Measurements from ENCODE around the gene RIPPLY3.

RIPPLY3 gene

GRCh38 chr21:37061926-37062592 is 55.6 kb downstream of the RIPPLY3 start:
- Histone ChIP-seq H3K4ac (ENCODE audit: low read depth, low read length) (no peak overlapping the region), H3K4me1 (ENCODE audit: control insufficient read depth, low read depth, low read length) (no peaks in the 10 kb centered on the region), H3K23ac (ENCODE audit: low read length) (no peak overlapping the region), H3K9ac (ENCODE audit: low read length) (no peak overlapping the region), H3K79me2 (ENCODE audit: control insufficient read depth, insufficient read depth, low read length) (no peaks in the 10 kb centered on the region), H3K79me1 (ENCODE audit: low read length) (no peaks in the 10 kb centered on the region), H2BK5ac (ENCODE audit: low read length) (no peak overlapping the region), H3K36me3 (ENCODE audit: control insufficient read depth, insufficient read depth, low read length) (no peaks in the 10 kb centered on the region), H2BK15ac (replicated peaks; ENCODE audit: low read depth) (no peak overlapping the region), H2AK5ac (ENCODE audit: low read length) (no peak overlapping the region), H3K4me2 (ENCODE audit: low read length) (no peak overlapping the region), H3K4me3 (ENCODE audit: low read length) (no peak overlapping the region), H3K18ac (ENCODE audit: low read length) (no peak overlapping the region), H3K27me3 (ENCODE audit: insufficient read depth, low read length, poor library complexity) (no peaks in the 10 kb centered on the region), H4K5ac (ENCODE audit: low read length) (no peak overlapping the region), H2BK120ac (ENCODE audit: low read depth, low read length) (no peak overlapping the region), H4K8ac (ENCODE audit: low read depth, low read length) (no peak overlapping the region), H3K27ac (ENCODE audit: low read depth, low read length) (no peak overlapping the region), H3K56ac (ENCODE audit: low read length) (no peak overlapping the region)
- WGBS (ENCODE audit: extremely low coverage, insufficient coverage, low lambda C conversion rate), result no CpG with 5 or more reads among the region's 7 CpGs
- no peak for DNase-seq

GRCh38 chr21:37062593-37062935 is 56.1 kb downstream of the RIPPLY3 start:
- Histone ChIP-seq H3K56ac (ENCODE audit: low read length) (no peak overlapping the region), H3K27me3 (ENCODE audit: insufficient read depth, low read length, poor library complexity) (no peaks in the 10 kb centered on the region), H2BK15ac (replicated peaks; ENCODE audit: low read depth) (no peak overlapping the region), H3K23ac (ENCODE audit: low read length) (no peak overlapping the region), H3K9ac (ENCODE audit: low read length) (no peak overlapping the region), H3K4me3 (ENCODE audit: low read length) (no peak overlapping the region), H3K79me2 (ENCODE audit: control insufficient read depth, insufficient read depth, low read length) (no peaks in the 10 kb centered on the region), H3K27ac (ENCODE audit: low read depth, low read length) (no peak overlapping the region), H3K18ac (ENCODE audit: low read length) (no peak overlapping the region), H4K8ac (ENCODE audit: low read depth, low read length) (no peak overlapping the region), H3K4me1 (ENCODE audit: control insufficient read depth, low read depth, low read length) (no peaks in the 10 kb centered on the region), H4K5ac (ENCODE audit: low read length) (no peak overlapping the region), H2BK120ac (ENCODE audit: low read depth, low read length) (no peak overlapping the region), H2BK5ac (ENCODE audit: low read length) (no peak overlapping the region), H3K79me1 (ENCODE audit: low read length) (no peaks in the 10 kb centered on the region), H3K36me3 (ENCODE audit: control insufficient read depth, insufficient read depth, low read length) (no peaks in the 10 kb centered on the region), H3K4ac (ENCODE audit: low read depth, low read length) (no peak overlapping the region), H3K4me2 (ENCODE audit: low read length) (no peak overlapping the region), H2AK5ac (ENCODE audit: low read length) (no peak overlapping the region)
- no CpG with 5 or more reads among the region's 6 CpGs for WGBS (ENCODE audit: extremely low coverage, insufficient coverage, low lambda C conversion rate)
- DNase-seq, result no peak

- DNase-seq, result no peak
- Histone ChIP-seq H2BK120ac (ENCODE audit: low read depth, low read length) (no peak overlapping the region), H3K23ac (ENCODE audit: low read length) (no peak overlapping the region), H3K79me2 (ENCODE audit: control insufficient read depth, insufficient read depth, low read length) (no peaks in the 10 kb centered on the region), H4K8ac (ENCODE audit: low read depth, low read length) (no peak overlapping the region), H3K4me2 (ENCODE audit: low read length) (no peak overlapping the region), H3K4me3 (ENCODE audit: low read length) (no peak overlapping the region), H3K56ac (ENCODE audit: low read length) (no peak overlapping the region), H3K18ac (ENCODE audit: low read length) (no peak overlapping the region), H4K5ac (ENCODE audit: low read length) (no peak overlapping the region), H3K36me3 (ENCODE audit: control insufficient read depth, insufficient read depth, low read length) (no peaks in the 10 kb centered on the region), H3K27ac (ENCODE audit: low read depth, low read length) (no peak overlapping the region), H3K27me3 (ENCODE audit: insufficient read depth, low read length, poor library complexity) (no peaks in the 10 kb centered on the region), H3K4me1 (ENCODE audit: control insufficient read depth, low read depth, low read length) (no peaks in the 10 kb centered on the region), H2BK5ac (ENCODE audit: low read length) (no peak overlapping the region), H3K4ac (ENCODE audit: low read depth, low read length) (no peak overlapping the region), H2BK15ac (replicated peaks; ENCODE audit: low read depth) (no peak overlapping the region), H3K79me1 (ENCODE audit: low read length) (no peaks in the 10 kb centered on the region), H3K9ac (ENCODE audit: low read length) (no peak overlapping the region), H2AK5ac (ENCODE audit: low read length) (no peak overlapping the region)
- no CpG with 5 or more reads among the region's 1 CpG for WGBS (ENCODE audit: extremely low coverage, insufficient coverage, low lambda C conversion rate)
Measured at GRCh38 chr21:37063433-37063832, 56.9 kb downstream of the RIPPLY3 start.

- Histone ChIP-seq H3K79me2 (ENCODE audit: control insufficient read depth, insufficient read depth, low read length) (no peaks in the 10 kb centered on the region), H3K27ac (ENCODE audit: low read depth, low read length) (no peak overlapping the region)
Measured at GRCh38 chr21:37064841-37065240, 58.3 kb downstream of the RIPPLY3 start.

GRCh38 chr21:37065561-37066177 is 59.2 kb downstream of the RIPPLY3 start:
- no peak overlapping the region for H3K4me2 ChIP-seq (ENCODE audit: low read length)
- H2BK5ac ChIP-seq (ENCODE audit: low read length), result no peak overlapping the region
- no CpG with 5 or more reads among the region's 9 CpGs for WGBS (ENCODE audit: extremely low coverage, insufficient coverage, low lambda C conversion rate)
- no peaks in the 10 kb centered on the region for H3K4me1 ChIP-seq (ENCODE audit: control insufficient read depth, low read depth, low read length)
- H2BK15ac ChIP-seq (replicated peaks; ENCODE audit: low read depth), result no peak overlapping the region
- H3K9ac ChIP-seq (ENCODE audit: low read length), result no peak overlapping the region
- H3K27ac ChIP-seq (ENCODE audit: low read depth, low read length), result no peak overlapping the region
- no peak overlapping the region for H3K56ac ChIP-seq (ENCODE audit: low read length)
- no peak overlapping the region for H3K23ac ChIP-seq (ENCODE audit: low read length)
- H2AK5ac ChIP-seq (ENCODE audit: low read length), result no peak overlapping the region
- H3K36me3 ChIP-seq (ENCODE audit: control insufficient read depth, insufficient read depth, low read length), result no peaks in the 10 kb centered on the region
- no peak for DNase-seq
- H2BK120ac ChIP-seq (ENCODE audit: low read depth, low read length), result no peak overlapping the region
- H3K79me1 ChIP-seq (ENCODE audit: low read length), result no peaks in the 10 kb centered on the region
- H3K27me3 ChIP-seq (ENCODE audit: insufficient read depth, low read length, poor library complexity), result no peaks in the 10 kb centered on the region
- no peak overlapping the region for H3K4ac ChIP-seq (ENCODE audit: low read depth, low read length)
- H3K4me3 ChIP-seq (ENCODE audit: low read length), result no peak overlapping the region
- H3K18ac ChIP-seq (ENCODE audit: low read length), result no peak overlapping the region
- H4K8ac ChIP-seq (ENCODE audit: low read depth, low read length), result no peak overlapping the region
- H3K79me2 ChIP-seq (ENCODE audit: control insufficient read depth, insufficient read depth, low read length), result no peaks in the 10 kb centered on the region
- no peak overlapping the region for H4K5ac ChIP-seq (ENCODE audit: low read length)

More at GRCh38 chr21:37064841-37065240, 58.3 kb downstream of the RIPPLY3 start:
- Histone ChIP-seq H2BK5ac (ENCODE audit: low read length) (no peak overlapping the region), H3K27me3 (ENCODE audit: insufficient read depth, low read length, poor library complexity) (no peaks in the 10 kb centered on the region), H3K4me3 (ENCODE audit: low read length) (no peak overlapping the region), H3K4me1 (ENCODE audit: control insufficient read depth, low read depth, low read length) (no peaks in the 10 kb centered on the region), H3K36me3 (ENCODE audit: control insufficient read depth, insufficient read depth, low read length) (no peaks in the 10 kb centered on the region), H4K8ac (ENCODE audit: low read depth, low read length) (no peak overlapping the region), H3K18ac (ENCODE audit: low read length) (no peak overlapping the region), H3K23ac (ENCODE audit: low read length) (no peak overlapping the region), H3K56ac (ENCODE audit: low read length) (no peak overlapping the region), H3K9ac (ENCODE audit: low read length) (no peak overlapping the region), H2BK15ac (replicated peaks; ENCODE audit: low read depth) (no peak overlapping the region), H2BK120ac (ENCODE audit: low read depth, low read length) (no peak overlapping the region), H3K4ac (ENCODE audit: low read depth, low read length) (no peak overlapping the region), H2AK5ac (ENCODE audit: low read length) (no peak overlapping the region), H3K79me1 (ENCODE audit: low read length) (no peaks in the 10 kb centered on the region), H3K4me2 (ENCODE audit: low read length) (no peak overlapping the region), H4K5ac (ENCODE audit: low read length) (no peak overlapping the region)
- no peak for DNase-seq

Measured in mesendoderm (in vitro differentiated cells).